8988T (cell line): Measurements from ENCODE around the gene DMD.

Experiments used
- DNase-seq: peaks from one replicate; pipeline ENCODE4 v3.0.0; 2011

Gene DMD

DNA sequence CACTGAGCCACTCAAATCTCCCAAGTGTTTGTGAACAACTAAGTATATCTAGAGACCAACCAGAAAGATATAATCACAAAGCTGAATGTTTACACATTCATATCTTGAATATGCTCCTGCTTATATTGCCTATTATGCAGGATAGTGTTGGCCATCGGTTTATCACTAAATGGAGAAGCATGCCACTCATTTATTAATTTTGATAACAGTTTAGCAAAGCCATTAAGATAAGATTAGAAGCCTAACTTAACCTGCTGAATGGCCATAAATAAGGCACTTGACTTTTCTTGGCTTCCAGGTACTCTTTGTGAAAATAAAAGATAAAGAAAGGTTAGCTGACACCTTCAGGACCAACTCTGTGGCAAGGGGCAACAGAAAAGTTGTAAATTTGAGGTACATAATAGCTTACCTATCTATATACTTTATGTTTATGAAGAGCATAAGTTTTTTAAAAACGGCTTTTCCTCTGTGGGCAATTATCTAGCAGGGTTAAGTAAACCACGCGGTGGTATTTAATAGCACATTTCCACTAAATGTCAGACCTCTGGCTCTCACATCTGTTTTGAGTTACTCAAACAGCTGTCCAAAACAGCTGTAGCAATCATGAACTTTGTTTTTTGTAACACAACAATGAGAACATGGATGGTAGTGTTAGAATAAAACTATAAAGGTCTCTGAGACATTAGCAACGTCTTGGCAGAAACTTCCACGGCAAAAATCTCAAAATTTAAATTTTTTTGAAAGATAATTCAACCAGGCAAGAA, 2080.7 kb downstream of the DMD start:
- no peak for DNase-seq

DNA sequence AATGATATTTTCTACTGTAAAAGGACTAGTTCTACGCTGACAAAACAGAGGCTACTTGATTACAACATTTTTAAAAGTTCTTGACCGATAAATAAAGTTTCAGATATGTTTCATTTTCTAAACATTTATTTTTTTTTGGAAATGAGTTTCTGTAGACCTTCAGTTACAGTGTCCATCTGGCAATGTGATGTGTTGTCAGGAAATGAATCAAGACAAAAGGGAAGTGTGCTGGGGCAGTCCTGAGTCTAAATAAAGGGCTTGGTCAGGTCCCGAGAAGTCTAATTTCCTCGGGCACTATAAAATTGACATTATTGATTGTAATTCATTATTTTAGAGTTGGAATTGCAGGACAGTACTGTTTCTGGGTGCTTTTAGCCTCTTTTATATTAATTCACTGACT, 2082.5 kb downstream of the DMD start:
- no peak for DNase-seq

DNA sequence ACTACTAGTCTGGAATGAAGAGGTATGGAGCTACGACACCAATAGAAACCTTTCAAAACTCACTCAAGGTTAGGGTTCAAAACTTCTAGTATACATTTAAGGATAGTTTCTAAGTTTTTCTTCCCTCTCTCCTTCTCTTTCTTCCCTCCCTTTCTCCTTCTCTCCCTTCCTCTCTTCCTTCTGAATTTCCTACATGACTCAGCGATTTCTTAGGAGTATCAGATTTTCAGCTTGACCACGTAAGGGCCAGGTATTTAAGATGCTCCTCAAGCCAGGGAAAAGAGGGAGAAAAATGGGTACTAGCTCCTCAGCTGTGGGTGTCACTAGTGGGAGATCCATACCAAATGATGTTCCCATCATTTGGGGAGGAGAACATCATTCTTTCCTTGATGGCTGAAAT, 2083.6 kb downstream of the DMD start:
- DNase-seq: no peak

DNA sequence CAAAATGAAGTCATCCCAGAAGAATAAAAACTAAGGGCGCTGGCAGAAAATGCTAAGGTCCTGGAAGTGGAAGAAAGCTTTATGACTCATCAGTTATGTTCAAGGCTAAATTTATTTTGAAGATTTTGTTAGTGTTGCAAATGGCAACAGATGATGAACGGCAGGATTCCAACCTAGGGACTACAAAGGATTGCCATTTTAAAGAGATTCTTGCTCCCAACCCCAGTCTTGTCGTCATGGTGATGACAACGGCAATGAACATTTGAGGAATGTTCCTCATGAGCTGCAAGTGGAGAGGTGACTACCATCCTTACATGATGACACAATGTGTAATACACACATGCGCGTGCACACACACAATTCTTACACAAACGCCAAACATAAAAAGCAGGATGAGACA, 2085.1 kb downstream of the DMD start:
- DNase-seq: no peak

DNA sequence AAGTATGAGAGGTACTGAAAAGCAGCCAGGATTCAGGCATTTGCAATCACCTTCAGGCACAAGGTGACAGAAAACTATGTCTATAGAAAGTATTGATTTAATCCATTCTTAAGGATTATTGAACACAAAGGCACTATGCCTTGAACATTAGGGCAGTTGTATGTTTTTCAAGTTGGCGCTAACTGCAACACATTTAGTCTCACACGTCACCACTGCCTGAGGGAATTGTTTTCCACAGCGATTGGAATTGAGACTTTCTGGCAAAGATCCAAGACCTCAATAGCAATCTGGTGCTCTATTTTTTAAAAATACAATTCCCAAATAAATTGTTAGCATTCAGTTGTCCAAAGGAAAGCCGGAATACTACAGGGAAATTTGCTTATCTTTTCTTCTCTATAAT, 2086.8 kb downstream of the DMD start:
- no peak for DNase-seq

DNA sequence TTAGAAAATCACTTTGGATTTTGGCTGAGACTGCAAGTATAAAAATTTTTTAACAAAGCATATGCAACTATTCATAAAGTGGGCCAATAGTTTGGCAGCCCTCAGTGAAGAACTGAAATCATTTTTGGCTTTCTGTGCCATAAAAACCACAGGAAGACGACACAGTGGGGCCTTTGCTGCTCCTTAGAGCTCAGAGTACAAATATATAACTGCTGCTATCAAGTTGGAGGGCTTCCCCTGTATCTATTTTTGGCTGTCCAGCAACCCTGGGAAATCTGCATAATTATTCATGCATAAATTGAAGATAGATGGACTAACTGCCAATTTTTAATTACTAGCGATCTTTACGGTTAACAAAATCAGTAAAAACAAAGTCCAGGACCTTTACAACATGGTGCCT, 2088.0 kb downstream of the DMD start:
- DNase-seq: no peak

DNA sequence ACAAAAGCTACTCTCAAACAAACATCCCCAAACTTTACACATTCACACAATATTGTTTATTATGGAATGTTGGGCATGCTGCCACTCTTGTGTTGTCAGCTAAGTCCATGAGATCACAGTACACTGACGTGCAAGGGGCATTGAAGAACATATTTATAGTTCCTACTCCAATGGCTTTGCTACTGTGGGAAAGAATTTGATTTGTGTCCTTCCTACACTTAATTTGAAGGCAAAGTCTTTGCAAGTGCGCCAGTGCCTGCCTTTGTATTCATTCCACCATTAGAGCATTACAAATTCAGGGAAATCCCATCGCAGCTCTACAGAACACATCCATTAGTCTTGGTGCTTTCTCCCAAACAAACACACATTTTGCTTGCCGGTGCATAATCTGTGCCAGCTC, 2094.1 kb downstream of the DMD start:
- no peak for DNase-seq

DNA sequence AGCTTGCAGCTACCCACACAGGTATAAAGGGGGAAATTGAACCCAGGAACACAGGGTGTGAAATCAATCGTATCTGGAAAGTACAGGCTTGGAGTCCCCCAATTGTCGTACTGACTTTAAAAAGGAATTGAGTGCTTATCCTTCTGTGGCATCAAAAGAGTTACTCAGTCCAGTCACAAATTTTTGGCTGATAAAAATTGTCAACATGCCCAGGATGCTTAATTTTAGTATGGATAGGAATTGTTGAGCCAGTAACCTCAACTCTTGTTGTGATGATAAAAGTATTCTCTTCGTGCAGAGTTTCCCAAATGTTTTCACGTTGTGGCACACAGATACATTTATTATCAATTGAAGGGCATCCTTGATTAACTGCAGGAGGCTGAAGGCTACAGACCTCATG, 2096.0 kb downstream of the DMD start:
- DNase-seq: no peak

DNA sequence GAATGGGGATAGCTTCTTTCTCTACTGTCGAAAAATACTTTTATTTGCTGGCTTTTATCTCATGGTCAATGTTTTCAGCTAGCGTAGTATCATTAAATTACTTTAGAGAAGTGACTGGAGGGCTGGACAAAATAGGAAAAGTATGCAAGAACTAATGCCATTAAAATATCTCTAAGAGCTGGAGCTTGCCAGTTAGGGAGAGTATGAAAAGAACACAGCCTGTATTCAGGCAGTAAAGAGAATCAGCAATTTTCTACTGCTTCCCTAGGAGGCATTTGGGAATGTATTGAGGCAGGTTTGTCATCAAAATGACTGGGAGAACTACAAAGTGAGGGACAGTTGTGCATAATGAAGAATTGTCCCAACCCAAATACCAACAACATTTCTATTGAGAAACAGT, 2096.5 kb downstream of the DMD start:
- no peak for DNase-seq

DNA sequence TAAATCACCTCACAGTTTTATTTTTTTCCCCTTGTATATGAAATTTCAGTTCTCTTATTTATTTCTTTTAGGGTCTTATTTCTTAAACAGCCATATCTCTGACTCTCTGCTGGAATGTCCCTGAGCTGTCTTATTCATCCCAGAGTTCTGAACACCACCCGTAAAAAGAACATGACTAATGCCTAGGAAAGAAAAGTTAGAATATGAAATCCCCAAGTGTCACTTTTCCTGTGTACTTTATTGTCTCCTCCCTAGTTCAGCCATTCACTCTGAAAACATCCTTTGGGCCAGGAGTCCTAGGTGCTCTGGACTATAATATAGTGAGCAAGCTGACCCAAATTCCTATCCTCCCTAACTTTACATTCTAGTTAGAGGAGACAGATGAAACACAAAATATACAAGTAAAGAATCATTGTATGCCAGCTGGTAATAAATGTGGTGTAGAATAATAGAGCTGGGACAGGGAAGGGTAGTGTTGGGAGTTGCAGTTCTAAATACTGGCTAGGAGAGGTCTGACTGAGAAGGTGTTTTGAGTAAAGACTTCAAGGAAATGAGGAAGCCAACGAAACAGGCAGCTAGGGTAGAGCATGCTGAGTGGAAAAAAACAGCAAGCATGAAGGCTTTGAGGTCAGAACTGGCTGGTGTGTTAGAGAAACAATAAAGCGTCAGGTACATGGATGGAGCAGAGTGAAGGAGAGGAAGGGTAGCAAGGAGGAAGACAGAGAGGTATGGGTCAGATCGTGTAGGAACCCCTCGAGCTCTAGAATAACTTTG, 2098.9 kb downstream of the DMD start:
- no peak for DNase-seq

DNA sequence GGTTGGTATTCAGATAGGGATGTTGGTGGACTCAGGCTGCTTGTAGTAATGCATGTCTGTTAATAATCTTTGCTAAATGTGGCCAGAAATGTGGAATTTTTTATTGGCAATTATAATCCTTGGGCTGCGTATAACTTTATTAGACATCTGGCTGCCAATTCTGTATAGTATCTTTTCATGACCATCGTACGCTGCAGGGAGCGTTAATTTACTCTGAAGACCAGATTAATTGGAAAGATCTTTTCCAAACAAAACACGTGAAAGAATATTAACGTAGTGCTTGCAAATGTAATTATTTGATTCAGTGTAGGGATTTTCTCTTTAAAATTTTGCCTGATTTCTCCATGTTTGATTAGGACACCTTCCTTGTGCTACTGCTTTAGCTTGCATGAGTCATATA, 2100.7 kb downstream of the DMD start:
- DNase-seq: no peak

DNA sequence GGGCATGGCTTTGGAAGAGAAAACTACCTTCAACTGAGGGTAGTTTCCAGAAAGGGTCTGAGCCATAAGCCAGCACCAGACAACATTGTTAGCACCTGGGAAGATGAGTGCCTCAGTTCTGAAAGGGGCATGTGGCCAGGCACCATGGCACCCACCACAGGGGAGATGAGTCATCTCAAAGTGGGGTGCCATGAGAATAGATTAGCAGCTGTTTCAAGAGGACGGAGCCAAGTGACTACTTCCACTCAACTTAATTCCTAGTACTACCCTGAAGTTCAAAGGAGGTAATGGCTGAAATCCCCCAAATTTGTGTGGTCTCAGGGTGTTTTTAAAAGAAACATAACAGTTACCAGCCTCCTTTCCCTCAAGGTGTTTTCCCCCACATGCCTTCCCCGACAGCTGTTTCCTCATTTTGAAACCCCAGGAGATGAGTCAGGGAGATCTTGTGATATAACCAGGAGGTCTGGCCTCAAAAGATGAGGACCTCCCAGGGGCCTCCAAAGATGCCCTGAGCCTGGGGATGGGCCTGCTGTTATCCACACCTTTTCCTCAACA, 2111.7 kb downstream of the DMD start:
- no peak for DNase-seq

DNA sequence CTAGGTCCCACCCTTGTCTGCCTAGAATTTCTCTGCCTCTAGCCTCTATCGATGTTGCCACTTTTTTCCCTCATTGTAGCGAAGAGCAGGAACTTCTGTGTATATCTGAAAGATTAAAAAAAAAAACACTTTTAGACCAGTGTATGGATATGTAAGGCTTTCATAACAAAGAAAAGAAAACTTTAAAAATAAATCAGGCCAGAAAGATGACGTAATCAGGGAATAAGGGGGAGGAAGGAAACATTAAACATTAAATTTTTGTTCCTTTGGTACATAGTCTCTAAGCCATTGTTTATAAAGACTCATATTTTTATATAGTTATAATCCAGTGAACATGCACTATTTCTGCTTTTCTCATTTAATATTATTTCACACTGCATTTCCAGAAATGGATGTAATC, 2113.3 kb downstream of the DMD start:
- DNase-seq: no peak

DNA sequence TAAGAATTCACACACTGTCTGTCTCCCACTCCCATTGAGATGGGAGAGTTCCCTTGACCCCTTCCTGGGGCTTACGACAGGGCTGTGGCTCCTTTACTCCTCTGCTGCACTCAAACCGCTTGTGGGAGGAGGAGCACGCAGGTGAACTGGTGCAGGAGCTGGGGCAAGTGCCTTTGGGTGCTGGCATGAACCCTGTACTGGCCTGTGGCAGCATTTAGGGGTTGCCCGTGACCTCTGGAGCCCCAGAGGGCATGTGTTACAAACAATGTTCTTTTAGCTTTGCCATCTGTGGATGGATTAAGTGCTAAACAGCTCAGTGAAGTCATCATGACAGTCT, 2117.7 kb downstream of the DMD start:
- DNase-seq: no peak

DNA sequence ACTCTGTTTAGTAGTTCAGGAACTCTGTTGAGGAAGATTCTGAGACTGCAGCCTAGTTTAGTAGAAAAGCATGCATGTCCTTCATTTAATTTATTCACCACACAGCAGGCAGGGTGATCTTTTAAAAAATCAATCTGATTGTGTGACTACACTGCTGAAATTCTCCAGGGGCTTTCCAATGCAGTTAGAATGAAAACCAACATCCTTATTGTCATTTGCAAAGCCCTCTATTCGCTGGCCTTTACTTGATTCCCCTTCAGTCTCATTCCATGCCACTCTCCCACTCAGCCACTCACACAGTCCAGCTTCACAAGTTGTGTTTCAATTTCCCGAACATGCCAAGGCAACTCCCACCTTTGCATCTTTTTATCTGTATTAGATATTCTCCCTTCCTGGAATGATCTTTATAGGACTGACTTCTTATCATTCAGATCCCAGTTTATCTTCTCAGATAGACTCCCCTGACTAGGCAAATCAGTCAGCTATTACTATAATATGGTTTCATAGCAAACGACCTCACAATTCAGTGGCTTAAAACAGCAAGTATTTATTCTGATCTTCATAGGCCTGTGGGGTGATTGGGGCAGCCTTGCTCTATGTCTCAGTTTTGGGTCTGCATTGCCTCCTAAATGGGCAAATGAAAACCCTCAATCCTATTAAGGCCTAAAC, 2118.2 kb downstream of the DMD start:
- DNase-seq: no peak

DNA sequence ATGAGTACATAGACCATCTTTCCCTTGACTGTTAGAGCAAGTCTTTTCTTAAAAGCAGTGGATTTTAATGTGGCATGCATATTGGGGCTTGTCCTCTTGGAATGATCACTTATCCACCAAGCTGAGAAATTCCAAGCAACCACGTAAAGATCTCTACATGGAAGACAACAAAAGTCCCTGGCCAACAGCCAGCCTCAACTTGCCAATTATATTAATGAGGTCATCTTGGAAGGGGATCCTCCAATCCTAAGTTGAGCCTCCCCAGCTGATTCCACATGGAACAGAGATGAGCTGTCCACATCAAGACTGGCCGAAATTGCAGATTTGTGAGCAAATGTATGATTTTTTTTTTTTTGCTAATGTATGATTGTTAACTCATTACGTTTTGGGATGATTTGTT, 2118.9 kb downstream of the DMD start:
- DNase-seq: no peak

DNA sequence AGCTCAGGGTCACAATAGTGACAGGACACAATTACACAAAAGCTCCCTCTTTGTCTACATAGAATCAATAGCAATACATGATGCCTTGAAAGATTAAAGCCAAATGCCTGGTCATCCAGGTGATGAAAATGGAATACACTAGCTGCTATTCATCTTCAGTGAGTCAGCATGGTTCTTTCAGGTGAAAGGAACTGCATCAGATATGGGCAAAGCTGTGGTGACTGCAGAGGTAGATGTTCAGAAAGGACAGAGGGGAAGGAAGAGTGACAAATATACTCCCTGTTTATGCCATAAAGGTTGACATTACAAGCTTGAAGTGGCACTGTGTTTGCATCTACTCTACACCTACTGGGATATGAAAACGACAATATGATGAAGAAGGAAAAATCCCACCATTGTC, 2119.5 kb downstream of the DMD start:
- DNase-seq: no peak

DNA sequence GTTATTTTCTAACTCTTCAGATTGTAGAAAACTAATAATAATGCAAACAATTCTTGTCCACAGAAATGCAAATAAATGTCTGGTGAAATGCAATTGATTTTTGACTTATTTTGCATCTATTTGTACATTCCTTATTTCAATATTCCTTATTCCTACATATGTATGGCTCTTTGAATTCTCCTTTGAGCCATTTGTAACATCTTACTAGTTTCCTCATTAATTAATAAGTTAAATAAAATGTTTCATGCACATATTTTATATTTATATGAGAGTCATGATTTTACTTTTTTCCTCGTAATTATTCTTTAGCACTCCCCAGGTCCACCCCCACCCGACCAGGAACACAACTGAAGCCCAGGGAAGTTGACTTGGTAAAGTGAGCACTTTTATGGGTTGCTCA, 2136.8 kb downstream of the DMD start:
- DNase-seq: no peak

DNA sequence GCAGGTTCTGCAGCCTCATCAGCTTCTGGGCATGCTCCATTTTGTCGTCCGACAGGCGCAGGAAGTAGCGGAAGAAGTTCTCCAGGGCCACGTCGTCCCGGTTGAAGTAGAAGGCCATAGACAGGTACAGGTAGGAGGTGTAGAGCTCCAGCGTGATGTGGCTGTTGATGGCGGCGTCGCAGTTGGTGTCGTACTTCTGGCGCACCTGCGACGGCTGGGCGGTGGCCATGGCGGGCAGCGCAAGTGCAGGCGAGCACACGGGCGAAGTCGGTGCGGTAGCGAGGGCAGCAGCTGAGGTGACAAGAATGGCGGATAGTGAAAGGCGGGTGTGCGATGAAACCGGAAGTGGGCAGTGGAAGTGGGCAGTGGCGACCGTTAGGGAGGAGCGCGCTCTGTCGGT, 2139.6 kb downstream of the DMD start, which contains the start of gene FTHL17:
TSS of gene FTHL17 (minus strand) at position 317 of the 400 bp plus-strand sequence. CDS start at position 229, 88 bp downstream.
- DNase-seq: no peak

DNA sequence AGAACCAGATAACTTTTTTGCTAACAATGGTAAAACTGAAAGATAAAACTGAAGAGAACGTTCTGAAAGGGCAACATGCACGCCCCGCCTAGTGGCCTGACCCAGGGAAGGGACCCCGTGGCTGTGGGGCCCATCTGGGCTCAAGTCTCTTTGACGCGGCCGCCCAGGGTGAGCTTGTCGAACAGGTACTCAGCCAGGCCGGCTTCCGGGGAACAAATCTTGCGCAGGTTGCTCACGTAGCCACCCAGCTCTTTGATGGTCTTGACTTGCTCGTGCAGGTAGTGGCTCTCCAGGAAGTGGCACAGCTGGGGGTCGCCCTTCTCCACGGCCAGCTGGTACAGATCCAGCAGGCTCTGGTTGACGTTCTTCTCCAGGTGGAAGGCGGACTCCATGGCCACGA, 2140.1 kb downstream of the DMD start:
- no peak for DNase-seq

DNA sequence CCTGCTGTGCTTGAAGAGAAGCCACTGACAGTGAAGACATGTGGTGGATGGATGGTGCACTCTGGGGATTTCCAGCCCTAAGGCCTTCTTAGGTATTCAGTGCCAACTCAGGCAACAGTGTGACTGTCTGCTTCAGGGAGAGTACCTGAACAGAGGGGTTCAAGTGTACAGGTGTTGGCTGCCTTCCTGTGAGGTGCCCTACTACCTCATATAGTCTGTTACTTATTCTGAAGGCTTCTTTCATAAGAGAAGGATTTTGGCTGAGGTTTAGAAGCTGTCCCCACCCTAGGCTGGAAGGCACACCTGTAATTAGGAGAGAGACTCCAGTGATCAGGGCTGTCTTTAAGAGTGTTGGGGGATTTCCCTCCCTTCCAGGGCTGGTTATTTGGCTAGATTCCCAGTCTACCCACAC, 2141.3 kb downstream of the DMD start:
- no peak for DNase-seq
